ENCODE data around the gene CALM1. TPM values are rescaled to one million over a fixed set of nuclear protein-coding genes. Genes with fewer than 3 reads are reported as not detected.

The CALM1 gene
- total RNA-seq, 2 experiments from 2014 or later, result 725 to 733 TPM

- ChIA-PET POLR2A (no interaction called here), CTCF (interaction anchor here (1.6 kb wide), 1 partner anchor 18 kb away, joined by 9 read pairs; no protein-coding TSS in a partner anchor)
- no peak for DNase-seq
Measured at GRCh38 chr14:90418053-90418452, 21.2 kb downstream of the CALM1 start.

GRCh38 chr14:90419200-90419599 is 22.4 kb downstream of the CALM1 start:
- intact Hi-C loops (cut with micrococcal nuclease), result no loop called here
- Mint-ChIP-seq H3K27ac (no peak overlapping the region), H3K27me3 (no peaks in the 10 kb centered on the region), H3K9me3 (no peaks in the 10 kb centered on the region), H3K4me3 (no peak overlapping the region), H3K36me3 (no peaks in the 10 kb centered on the region), H3K4me1 (ENCODE audit: low read depth) (no peaks in the 10 kb centered on the region)
- CTCF ChIA-PET, result interaction anchor here (1.6 kb wide), 1 partner anchor 19 kb away, joined by 9 read pairs; no protein-coding TSS in a partner anchor
- no peak for DNase-seq
- POLR2A ChIA-PET, result interaction anchor here (1.1 kb wide), 1 partner anchor 19 kb away, joined by 3 read pairs; no protein-coding TSS in a partner anchor

More at GRCh38 chr14:90418053-90418452, 21.2 kb downstream of the CALM1 start:
- H3K4me3 Mint-ChIP-seq, result no peak overlapping the region
- intact Hi-C loops (cut with micrococcal nuclease), result no loop called here
- H3K9me3 Mint-ChIP-seq, result no peaks in the 10 kb centered on the region
- H3K4me1 Mint-ChIP-seq (ENCODE audit: low read depth), result no peaks in the 10 kb centered on the region
- no peaks in the 10 kb centered on the region for H3K36me3 Mint-ChIP-seq
- no peak overlapping the region for H3K27ac Mint-ChIP-seq
- no peaks in the 10 kb centered on the region for H3K27me3 Mint-ChIP-seq

GRCh38 chr14:90421001-90421631 is 24.3 kb downstream of the CALM1 start:
- Mint-ChIP-seq H3K36me3 (no peaks in the 10 kb centered on the region), H3K4me1 (ENCODE audit: low read depth) (no peaks in the 10 kb centered on the region), H3K9me3 (no peaks in the 10 kb centered on the region), H3K27me3 (no peaks in the 10 kb centered on the region), H3K4me3 (no peak overlapping the region), H3K27ac (no peak overlapping the region)
- ChIA-PET CTCF (no interaction called here), POLR2A (no interaction called here)
- no peak for DNase-seq
- intact Hi-C loops (cut with micrococcal nuclease), result no loop called here

GRCh38 chr14:90421632-90422020 is 24.8 kb downstream of the CALM1 start:
- Mint-ChIP-seq H3K9me3 (no peaks in the 10 kb centered on the region), H3K36me3 (no peaks in the 10 kb centered on the region), H3K4me1 (ENCODE audit: low read depth) (no peaks in the 10 kb centered on the region), H3K4me3 (no peak overlapping the region), H3K27ac (no peak overlapping the region), H3K27me3 (no peaks in the 10 kb centered on the region)
- CTCF ChIA-PET, result no interaction called here
- POLR2A ChIA-PET, result no interaction called here
- no peak for DNase-seq
- intact Hi-C loops (cut with micrococcal nuclease), result no loop called here

- CTCF ChIA-PET, result no interaction called here
- Mint-ChIP-seq H3K36me3 (no peaks in the 10 kb centered on the region), H3K27ac (no peak overlapping the region), H3K27me3 (no peaks in the 10 kb centered on the region), H3K4me3 (no peak overlapping the region), H3K9me3 (no peaks in the 10 kb centered on the region), H3K4me1 (ENCODE audit: low read depth) (no peaks in the 10 kb centered on the region)
- no peak for DNase-seq
- intact Hi-C loops (cut with micrococcal nuclease), result no loop called here
- POLR2A ChIA-PET, result no interaction called here
Measured at GRCh38 chr14:90423166-90423565, 26.3 kb downstream of the CALM1 start.

- Mint-ChIP-seq H3K4me3 (no peak overlapping the region), H3K9me3 (no peaks in the 10 kb centered on the region), H3K27ac (no peak overlapping the region), H3K27me3 (no peaks in the 10 kb centered on the region), H3K36me3 (no peaks in the 10 kb centered on the region), H3K4me1 (ENCODE audit: low read depth) (no peaks in the 10 kb centered on the region)
- ChIA-PET CTCF (no interaction called here), POLR2A (no interaction called here)
- DNase-seq, result no peak
- intact Hi-C loops (cut with micrococcal nuclease), result no loop called here
Measured at GRCh38 chr14:90424075-90424474, 27.2 kb downstream of the CALM1 start.

- CTCF ChIA-PET, result interaction anchor here (0.7 kb wide), 1 partner anchor 230 kb away, joined by 3 read pairs; no protein-coding TSS in a partner anchor
- intact Hi-C loops (cut with micrococcal nuclease), result no loop called here
Measured at GRCh38 chr14:90424686-90425372, 28.0 kb downstream of the CALM1 start.

GRCh38 chr14:90425373-90425879 is 28.6 kb downstream of the CALM1 start:
- CTCF ChIA-PET, result interaction anchor here (0.7 kb wide), 1 partner anchor 231 kb away, joined by 3 read pairs; no protein-coding TSS in a partner anchor
- intact Hi-C loops (cut with micrococcal nuclease), result no loop called here
- Mint-ChIP-seq H3K4me1 (ENCODE audit: low read depth) (no peaks in the 10 kb centered on the region), H3K27ac (no peak overlapping the region), H3K36me3 (no peaks in the 10 kb centered on the region), H3K27me3 (no peaks in the 10 kb centered on the region), H3K4me3 (no peak overlapping the region), H3K9me3 (no peaks in the 10 kb centered on the region)
- POLR2A ChIA-PET, result no interaction called here
- DNase-seq, result no peak

More at GRCh38 chr14:90424686-90425372, 28.0 kb downstream of the CALM1 start:
- Mint-ChIP-seq H3K4me3 (no peak overlapping the region), H3K27ac (no peak overlapping the region), H3K36me3 (no peaks in the 10 kb centered on the region), H3K9me3 (no peaks in the 10 kb centered on the region), H3K4me1 (ENCODE audit: low read depth) (no peaks in the 10 kb centered on the region), H3K27me3 (no peaks in the 10 kb centered on the region)
- POLR2A ChIA-PET, result no interaction called here
- DNase-seq, result no peak

- Mint-ChIP-seq H3K27me3 (no peaks in the 10 kb centered on the region), H3K27ac (no peak overlapping the region), H3K36me3 (no peaks in the 10 kb centered on the region), H3K4me3 (no peak overlapping the region), H3K4me1 (ENCODE audit: low read depth) (no peaks in the 10 kb centered on the region), H3K9me3 (no peaks in the 10 kb centered on the region)
- no peak for DNase-seq
- CTCF ChIA-PET, result no interaction called here
- intact Hi-C loops (cut with micrococcal nuclease), result no loop called here
- POLR2A ChIA-PET, result no interaction called here
Measured at GRCh38 chr14:90426031-90426540, 29.3 kb downstream of the CALM1 start.

GRCh38 chr14:90426663-90427062 is 29.8 kb downstream of the CALM1 start:
- intact Hi-C loops (cut with micrococcal nuclease), result no loop called here
- Mint-ChIP-seq H3K27me3 (no peaks in the 10 kb centered on the region), H3K36me3 (no peaks in the 10 kb centered on the region), H3K4me1 (ENCODE audit: low read depth) (no peaks in the 10 kb centered on the region), H3K4me3 (no peak overlapping the region), H3K27ac (no peak overlapping the region), H3K9me3 (no peaks in the 10 kb centered on the region)
- ChIA-PET POLR2A (no interaction called here), CTCF (no interaction called here)
- no peak for DNase-seq

GRCh38 chr14:90427848-90428426 is 31.1 kb downstream of the CALM1 start:
- Mint-ChIP-seq H3K27ac (no peak overlapping the region), H3K9me3 (no peaks in the 10 kb centered on the region), H3K4me3 (no peak overlapping the region), H3K27me3 (no peaks in the 10 kb centered on the region), H3K4me1 (ENCODE audit: low read depth) (no peaks in the 10 kb centered on the region), H3K36me3 (no peaks in the 10 kb centered on the region)
- no peak for DNase-seq
- POLR2A ChIA-PET, result no interaction called here
- CTCF ChIA-PET, result no interaction called here
- intact Hi-C loops (cut with micrococcal nuclease), result no loop called here

- Mint-ChIP-seq H3K27ac (no peak overlapping the region), H3K27me3 (no peaks in the 10 kb centered on the region), H3K9me3 (no peaks in the 10 kb centered on the region), H3K4me3 (no peak overlapping the region), H3K36me3 (no peaks in the 10 kb centered on the region), H3K4me1 (ENCODE audit: low read depth) (no peaks in the 10 kb centered on the region)
- ChIA-PET CTCF (no interaction called here), POLR2A (no interaction called here)
- DNase-seq, result no peak
- intact Hi-C loops (cut with micrococcal nuclease), result no loop called here
Measured at GRCh38 chr14:90428676-90429075, 31.8 kb downstream of the CALM1 start.

Measured in activated CD4-positive, alpha-beta memory T cell treated with anti-CD3 and anti-CD28 coated beads for 36 hours (primary cell).